Measurements from ENCODE around the gene MTFMT.

DNA sequence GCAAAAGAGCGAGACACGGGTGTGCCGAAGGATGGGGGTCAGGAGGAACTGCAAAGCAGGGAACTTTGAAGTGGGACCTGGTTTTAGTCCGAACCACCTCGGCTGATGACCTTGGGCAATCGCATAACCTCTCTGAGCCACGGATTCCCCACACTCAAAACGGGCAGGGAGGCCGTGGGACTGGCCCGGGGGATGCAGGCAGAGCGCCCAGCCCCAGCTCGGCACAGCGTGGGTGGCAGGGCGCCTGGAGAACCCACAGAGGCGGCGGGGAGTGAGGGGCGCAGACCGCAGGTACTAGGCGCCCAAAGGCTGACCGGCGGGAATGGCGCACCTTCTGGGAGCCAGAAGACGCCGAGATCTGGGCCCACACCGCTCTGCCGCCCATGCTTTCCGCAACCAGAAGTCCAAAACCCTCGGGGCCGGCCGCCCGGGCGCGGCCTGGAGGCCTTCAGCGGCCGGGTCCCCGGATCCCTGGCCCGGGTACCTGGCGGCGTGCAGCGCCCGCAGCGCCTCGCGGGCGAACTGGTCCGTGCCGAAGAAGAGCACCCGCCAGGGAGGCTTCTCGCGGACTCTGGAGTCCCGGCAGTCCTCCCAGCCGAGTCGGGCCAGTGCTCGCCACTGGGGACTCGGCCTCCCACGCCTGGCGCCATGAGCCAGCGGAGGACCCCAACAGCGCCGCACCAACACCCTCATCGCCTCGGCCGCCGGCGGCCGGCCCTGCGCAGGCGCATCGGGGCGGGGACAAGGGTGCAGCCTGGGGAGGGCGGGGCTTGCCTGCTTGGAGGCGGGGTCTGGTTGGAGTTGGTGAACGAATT, at the start of gene MTFMT:
- TF ChIP-seq, protein P1, sequence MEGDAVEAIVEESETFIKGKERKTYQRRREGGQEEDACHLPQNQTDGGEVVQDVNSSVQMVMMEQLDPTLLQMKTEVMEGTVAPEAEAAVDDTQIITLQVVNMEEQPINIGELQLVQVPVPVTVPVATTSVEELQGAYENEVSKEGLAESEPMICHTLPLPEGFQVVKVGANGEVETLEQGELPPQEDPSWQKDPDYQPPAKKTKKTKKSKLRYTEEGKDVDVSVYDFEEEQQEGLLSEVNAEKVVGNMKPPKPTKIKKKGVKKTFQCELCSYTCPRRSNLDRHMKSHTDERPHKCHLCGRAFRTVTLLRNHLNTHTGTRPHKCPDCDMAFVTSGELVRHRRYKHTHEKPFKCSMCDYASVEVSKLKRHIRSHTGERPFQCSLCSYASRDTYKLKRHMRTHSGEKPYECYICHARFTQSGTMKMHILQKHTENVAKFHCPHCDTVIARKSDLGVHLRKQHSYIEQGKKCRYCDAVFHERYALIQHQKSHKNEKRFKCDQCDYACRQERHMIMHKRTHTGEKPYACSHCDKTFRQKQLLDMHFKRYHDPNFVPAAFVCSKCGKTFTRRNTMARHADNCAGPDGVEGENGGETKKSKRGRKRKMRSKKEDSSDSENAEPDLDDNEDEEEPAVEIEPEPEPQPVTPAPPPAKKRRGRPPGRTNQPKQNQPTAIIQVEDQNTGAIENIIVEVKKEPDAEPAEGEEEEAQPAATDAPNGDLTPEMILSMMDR (conservative IDR thresholded peaks at IDR 0.05; ENCODE audit: low read length): peak; percentile 17; the same call in 1 of the 2 replicates
- TF ChIP-seq EZH2phosphoT487 (IDR thresholded peaks at IDR 0.05; ENCODE audit: borderline replicate concordance): no peak
